Neuronal stem cell (in vitro differentiated cells): ENCODE data around the gene AFG1L.
"Not testable (repeated sequence)": the region's sequence is repeated elsewhere in the genome, so short reads cannot be mapped to it uniquely, and the experiment has no call there.

Experiments used
- DNase-seq: peaks from one replicate; pipeline ENCODE4 v3.0.0-alpha.2; 2013; ENCODE audit warnings: low spot score
- H2AFZ ChIP-seq: one replicate; pipeline ENCODE4 v1.6.1; 2013; ENCODE audit warnings: mild to moderate bottlenecking, low read length, inconsistent platforms
- H2AK5ac ChIP-seq: 2 replicates; pipeline ENCODE4 v1.6.1; 2013; ENCODE audit warnings: low read depth, mild to moderate bottlenecking, inconsistent platforms, low read length, moderate library complexity, mixed read lengths
- H2BK120ac ChIP-seq: 2 replicates; pipeline ENCODE4 v1.6.1; 2013; ENCODE audit warnings: low read depth, mild to moderate bottlenecking, inconsistent platforms, low read length, moderate library complexity, mixed read lengths
- H2BK12ac ChIP-seq: one replicate; pipeline ENCODE4 v1.6.1; 2013; ENCODE audit warnings: low read length, inconsistent platforms
- H2BK15ac ChIP-seq: 2 replicates; pipeline ENCODE4 v1.6.1; 2013; ENCODE audit warnings: mild to moderate bottlenecking, low read length, inconsistent platforms, mixed read lengths
- H2BK5ac ChIP-seq: one replicate; pipeline ENCODE4 v1.6.1; 2013; ENCODE audit warnings: inconsistent platforms, mild to moderate bottlenecking, low read length, moderate library complexity
- H3K14ac ChIP-seq: one replicate; pipeline ENCODE4 v1.6.1; 2013; ENCODE audit warnings: low read length, inconsistent platforms
- H3K18ac ChIP-seq: 2 replicates; pipeline ENCODE4 v1.6.1; 2013; ENCODE audit warnings: low read length, inconsistent platforms
- H3K23ac ChIP-seq: 2 replicates; pipeline ENCODE4 v1.6.1; 2013; ENCODE audit warnings: low read depth, mild to moderate bottlenecking, mixed read lengths, low read length, inconsistent platforms; ENCODE audit not compliant: poor library complexity
- H3K27ac ChIP-seq: replicated peaks from 3 replicates; pipeline ENCODE4 v1.5.1; 2013; ENCODE audit warnings: low read length, inconsistent platforms
- H3K27me3 ChIP-seq, 3 experiments: 2 replicates each; pipeline ENCODE4 v1.6.1; 2013; ENCODE audit warnings: low read length in 3 of 3, mild to moderate bottlenecking in 2 of 3, inconsistent platforms in 1 of 3, low read depth in 1 of 3, mixed read lengths in 1 of 3, moderate library complexity in 1 of 3; ENCODE audit not compliant: control insufficient read depth in 3 of 3, insufficient read depth in 3 of 3
- H3K36me3 ChIP-seq, 2 donors: replicated peaks in 1 of 2; 2 replicates each; pipeline ENCODE4 v1.6.1; 2013; ENCODE audit warnings: low read length in 2 of 2; ENCODE audit not compliant: control insufficient read depth in 2 of 2, insufficient read depth in 2 of 2
- H3K4ac ChIP-seq: 2 replicates; pipeline ENCODE4 v1.6.1; 2013; ENCODE audit warnings: inconsistent platforms, mild to moderate bottlenecking, low read length, moderate library complexity
- H3K4me1 ChIP-seq, 2 donors: 1 replicate in 1 of 2; 2 replicates in 1 of 2; pipeline ENCODE4 v1.6.1; 2013; ENCODE audit warnings: low read length in 2 of 2, low read depth in 1 of 2; ENCODE audit not compliant: control insufficient read depth in 2 of 2, insufficient read depth in 1 of 2
- H3K4me2 ChIP-seq: one replicate; pipeline ENCODE4 v1.6.1; 2013; ENCODE audit warnings: mild to moderate bottlenecking, low read length, inconsistent platforms; ENCODE audit not compliant: insufficient read depth, poor library complexity, severe bottlenecking
- H3K4me3 ChIP-seq, 2 donors: 2 replicates each; pipeline ENCODE4 v1.5.1; 2013; ENCODE audit warnings: low read length in 2 of 2, mild to moderate bottlenecking in 2 of 2, inconsistent platforms in 1 of 2, moderate library complexity in 1 of 2
- H3K79me1 ChIP-seq: one replicate; pipeline ENCODE4 v1.6.1; 2013; ENCODE audit warnings: low read depth, mild to moderate bottlenecking, inconsistent platforms, low read length, moderate library complexity
- H3K9ac ChIP-seq: one replicate; pipeline ENCODE4 v1.6.1; 2013; ENCODE audit warnings: mild to moderate bottlenecking, low read depth, low read length, inconsistent platforms; ENCODE audit not compliant: poor library complexity
- H3K9me3 ChIP-seq, 2 donors: replicated peaks in 1 of 2; 2 replicates each; pipeline versions ENCODE3 to v1.6.1; 2013; ENCODE audit warnings: low read length in 2 of 2, mild to moderate bottlenecking in 2 of 2, inconsistent platforms in 1 of 2, low read depth in 1 of 2, mixed read lengths in 1 of 2, moderate library complexity in 1 of 2; ENCODE audit not compliant: control insufficient read depth in 2 of 2, insufficient read depth in 1 of 2
- H4K8ac ChIP-seq: one replicate; pipeline ENCODE4 v1.6.1; 2013; ENCODE audit warnings: low read depth, mild to moderate bottlenecking, inconsistent platforms, low read length, moderate library complexity
- H4K91ac ChIP-seq: one replicate; pipeline ENCODE4 v1.6.1; 2013; ENCODE audit warnings: low read length, low read depth, mild to moderate bottlenecking, inconsistent platforms; ENCODE audit not compliant: poor library complexity
- WGBS, 2 donors: extraction: QIAGEN DNeasy Blood & Tissue Kit; methylation state at CpG; one replicate each; pipeline ENCODE4 v1.1.7; 2013; ENCODE audit warnings: missing lambda C conversion rate in 2 of 2, mixed read lengths in 1 of 2; ENCODE audit not compliant: insufficient read length in 2 of 2, insufficient replicate concordance in 1 of 2; ENCODE audit errors: extremely low coverage in 2 of 2; 5-methylcytosine and 5-hydroxymethylcytosine counted together

Gene AFG1L

GRCh38 chr6:108535920-108536535, 241.2 kb downstream of the AFG1L start:
- not testable (repeated sequence) for H3K36me3 ChIP-seq, H3K4me3 ChIP-seq, H2BK120ac ChIP-seq, H2AK5ac ChIP-seq, H2AFZ ChIP-seq, H2BK5ac ChIP-seq, H3K9me3 ChIP-seq, H3K4me1 ChIP-seq, H3K23ac ChIP-seq, H3K4me2 ChIP-seq, H4K91ac ChIP-seq, H4K8ac ChIP-seq, H3K9ac ChIP-seq, H2BK12ac ChIP-seq, H3K14ac ChIP-seq, H3K79me1 ChIP-seq, H3K18ac ChIP-seq, H2BK15ac ChIP-seq, DNase-seq, H3K27ac ChIP-seq, H3K4ac ChIP-seq, H3K27me3 ChIP-seq
- no CpG with 5 or more reads among the region's 4 CpGs for WGBS, 2 donors

- WGBS, 2 donors: no CpG with 5 or more reads among the region's 5 CpGs
- H3K4me2 ChIP-seq: peak overlapping the region; percentile 27
Measured at GRCh38 chr6:108541843-108542759, 247.2 kb downstream of the AFG1L start.

GRCh38 chr6:108543175-108543940, 248.5 kb downstream of the AFG1L start:
- WGBS, 2 donors: no CpG with 5 or more reads among the region's 7 CpGs

More at GRCh38 chr6:108541843-108542759, 247.2 kb downstream of the AFG1L start:
- Histone ChIP-seq H3K79me1 (no peaks in the 10 kb centered on the region), H3K27ac (no peak overlapping the region), H3K9ac (no peak overlapping the region), H3K4me3 (no peak overlapping the region), H2BK15ac (no peak overlapping the region), H2BK120ac (no peak overlapping the region), H3K4me1 (no peaks in the 10 kb centered on the region), H4K91ac (no peak overlapping the region), H3K18ac (no peak overlapping the region), H3K9me3 (peaks cover 0 to 3% of the 10 kb centered on the region in 2 donors), H3K4ac (no peak overlapping the region), H2AFZ (peak overlapping the region; percentile 68), H3K23ac (no peak overlapping the region), H2BK5ac (no peak overlapping the region), H2BK12ac (no peak overlapping the region), H3K27me3 (peaks cover 0 to 4% (median 0%) of the 10 kb centered on the region in 3 experiments), H3K36me3 (no peaks in the 10 kb centered on the region), H2AK5ac (no peak overlapping the region), H4K8ac (no peak overlapping the region), H3K14ac (no peak overlapping the region)
- DNase-seq: peak; percentile 75

More at GRCh38 chr6:108543175-108543940, 248.5 kb downstream of the AFG1L start:
- H3K23ac ChIP-seq: no peak overlapping the region
- H4K91ac ChIP-seq: no peak overlapping the region
- H2BK15ac ChIP-seq: no peak overlapping the region
- no peak for DNase-seq
- no peak overlapping the region for H4K8ac ChIP-seq
- H2AK5ac ChIP-seq: no peak overlapping the region
- no peak overlapping the region for H2BK12ac ChIP-seq
- H3K79me1 ChIP-seq: no peaks in the 10 kb centered on the region
- H3K18ac ChIP-seq: no peak overlapping the region
- H3K9ac ChIP-seq: no peak overlapping the region
- H3K4ac ChIP-seq: no peak overlapping the region
- H2BK120ac ChIP-seq: no peak overlapping the region
- H3K4me1 ChIP-seq: no peaks in the 10 kb centered on the region
- H2AFZ ChIP-seq: no peak overlapping the region
- H3K27me3 ChIP-seq: peaks cover 0 to 4% (median 0%) of the 10 kb centered on the region in 3 experiments
- H3K27ac ChIP-seq: no peak overlapping the region
- peaks cover 0 to 3% of the 10 kb centered on the region in 2 donors for H3K9me3 ChIP-seq
- no peak overlapping the region for H3K14ac ChIP-seq
- no peaks in the 10 kb centered on the region for H3K36me3 ChIP-seq
- H3K4me2 ChIP-seq: no peak overlapping the region
- no peak overlapping the region for H3K4me3 ChIP-seq
- no peak overlapping the region for H2BK5ac ChIP-seq
